Mesendoderm (in vitro differentiated cells): ENCODE measurements around the gene PADI1.

Experiments
- DNase-seq: peaks from one replicate; pipeline ENCODE4 v3.0.0; 2013
- H2AK5ac ChIP-seq: 2 replicates; pipeline ENCODE4 v1.6.1; 2013; ENCODE audit warnings: low read length, inconsistent platforms
- H2BK120ac ChIP-seq: 2 replicates; pipeline ENCODE4 v1.6.1; 2013; ENCODE audit warnings: low read depth, mild to moderate bottlenecking, low read length, moderate library complexity, mixed read lengths
- H2BK15ac ChIP-seq: replicated peaks from 2 replicates; pipeline ENCODE4 v1.6.1; 2013; ENCODE audit warnings: low read depth, mild to moderate bottlenecking, moderate library complexity
- H2BK5ac ChIP-seq: 2 replicates; pipeline ENCODE4 v1.6.1; 2013; ENCODE audit warnings: low read length, inconsistent platforms
- H3K18ac ChIP-seq: 2 replicates; pipeline ENCODE4 v1.6.1; 2013; ENCODE audit warnings: mild to moderate bottlenecking, low read length, mixed read lengths
- H3K23ac ChIP-seq: one replicate; pipeline ENCODE4 v1.6.1; 2013; ENCODE audit warnings: low read length
- H3K27ac ChIP-seq: 2 replicates; pipeline ENCODE4 v1.5.1; 2013; ENCODE audit warnings: low read depth, mild to moderate bottlenecking, inconsistent platforms, low read length, moderate library complexity
- H3K27me3 ChIP-seq: 2 replicates; pipeline ENCODE4 v1.6.1; 2013; ENCODE audit warnings: low read length, control low read depth, mild to moderate bottlenecking, inconsistent platforms; ENCODE audit not compliant: insufficient read depth, poor library complexity
- H3K36me3 ChIP-seq: 2 replicates; pipeline ENCODE4 v1.6.1; 2013; ENCODE audit warnings: low read length, inconsistent platforms; ENCODE audit not compliant: control insufficient read depth, insufficient read depth
- H3K4ac ChIP-seq: one replicate; pipeline ENCODE4 v1.6.1; 2013; ENCODE audit warnings: low read depth, mild to moderate bottlenecking, low read length, moderate library complexity
- H3K4me1 ChIP-seq: 2 replicates; pipeline ENCODE4 v1.6.1; 2013; ENCODE audit warnings: low read depth, low read length, inconsistent platforms; ENCODE audit not compliant: control insufficient read depth
- H3K4me2 ChIP-seq: 2 replicates; pipeline ENCODE4 v1.6.1; 2013; ENCODE audit warnings: low read length
- H3K4me3 ChIP-seq: 2 replicates; pipeline ENCODE4 v1.5.1; 2013; ENCODE audit warnings: mild to moderate bottlenecking, low read length
- H3K56ac ChIP-seq: one replicate; pipeline ENCODE4 v1.6.1; 2013; ENCODE audit warnings: low read length
- H3K79me1 ChIP-seq: 2 replicates; pipeline ENCODE4 v1.6.1; 2013; ENCODE audit warnings: low read length, inconsistent platforms
- H3K79me2 ChIP-seq: 2 replicates; pipeline ENCODE4 v1.6.1; 2013; ENCODE audit warnings: mild to moderate bottlenecking, low read length; ENCODE audit not compliant: control insufficient read depth, insufficient read depth
- H3K9ac ChIP-seq: 2 replicates; pipeline ENCODE4 v1.6.1; 2013; ENCODE audit warnings: low read length, inconsistent platforms
- H4K5ac ChIP-seq: one replicate; pipeline ENCODE4 v1.6.1; 2013; ENCODE audit warnings: low read length
- H4K8ac ChIP-seq: one replicate; pipeline ENCODE4 v1.6.1; 2013; ENCODE audit warnings: low read depth, mild to moderate bottlenecking, control low read depth, low read length, moderate library complexity
- WGBS: extraction: QIAGEN DNeasy Blood & Tissue Kit; methylation state at CpG from one replicate; pipeline ENCODE4 v1.1.7; 2013; ENCODE audit warnings: low lambda C conversion rate, missing lambda C conversion rate; ENCODE audit not compliant: insufficient coverage; ENCODE audit errors: extremely low coverage; 5-methylcytosine and 5-hydroxymethylcytosine counted together

Gene PADI1

GRCh38 chr1:17167041-17167785, 37.7 kb upstream of the PADI1 start:
- H3K4ac ChIP-seq = no peak overlapping the region
- no peaks in the 10 kb centered on the region for H3K36me3 ChIP-seq
- no peak overlapping the region for H2BK120ac ChIP-seq
- H3K79me2 ChIP-seq = no peaks in the 10 kb centered on the region
- no peak overlapping the region for H2AK5ac ChIP-seq
- no peaks in the 10 kb centered on the region for H3K79me1 ChIP-seq
- H4K8ac ChIP-seq = no peak overlapping the region
- peaks cover 3% of the 10 kb centered on the region for H3K4me1 ChIP-seq
- H3K4me2 ChIP-seq = no peak overlapping the region
- H3K27me3 ChIP-seq = no peaks in the 10 kb centered on the region
- no peak overlapping the region for H3K9ac ChIP-seq
- H2BK15ac ChIP-seq = no peak overlapping the region
- H3K23ac ChIP-seq = no peak overlapping the region
- WGBS = no CpG with 5 or more reads among the region's 4 CpGs
- H3K4me3 ChIP-seq = no peak overlapping the region
- no peak overlapping the region for H4K5ac ChIP-seq
- no peak overlapping the region for H2BK5ac ChIP-seq
- H3K56ac ChIP-seq = no peak overlapping the region
- DNase-seq = peak; percentile 82
- H3K27ac ChIP-seq = no peak overlapping the region
- no peak overlapping the region for H3K18ac ChIP-seq

- Histone ChIP-seq H3K4me1 (peaks cover 3% of the 10 kb centered on the region), H4K5ac (no peak overlapping the region), H3K23ac (no peak overlapping the region), H2AK5ac (no peak overlapping the region), H4K8ac (no peak overlapping the region), H3K9ac (no peak overlapping the region), H2BK5ac (no peak overlapping the region), H3K4ac (no peak overlapping the region), H3K56ac (no peak overlapping the region), H3K27me3 (no peaks in the 10 kb centered on the region), H2BK15ac (no peak overlapping the region), H3K79me1 (no peaks in the 10 kb centered on the region), H3K4me2 (no peak overlapping the region), H2BK120ac (no peak overlapping the region), H3K4me3 (no peak overlapping the region), H3K27ac (no peak overlapping the region), H3K18ac (no peak overlapping the region), H3K36me3 (no peaks in the 10 kb centered on the region), H3K79me2 (no peaks in the 10 kb centered on the region)
- no peak for DNase-seq
- WGBS = no CpG with 5 or more reads among the region's 5 CpGs
These were observed 37.2 kb upstream of the PADI1 start for GRCh38 chr1:17167786-17168090.

DNA sequence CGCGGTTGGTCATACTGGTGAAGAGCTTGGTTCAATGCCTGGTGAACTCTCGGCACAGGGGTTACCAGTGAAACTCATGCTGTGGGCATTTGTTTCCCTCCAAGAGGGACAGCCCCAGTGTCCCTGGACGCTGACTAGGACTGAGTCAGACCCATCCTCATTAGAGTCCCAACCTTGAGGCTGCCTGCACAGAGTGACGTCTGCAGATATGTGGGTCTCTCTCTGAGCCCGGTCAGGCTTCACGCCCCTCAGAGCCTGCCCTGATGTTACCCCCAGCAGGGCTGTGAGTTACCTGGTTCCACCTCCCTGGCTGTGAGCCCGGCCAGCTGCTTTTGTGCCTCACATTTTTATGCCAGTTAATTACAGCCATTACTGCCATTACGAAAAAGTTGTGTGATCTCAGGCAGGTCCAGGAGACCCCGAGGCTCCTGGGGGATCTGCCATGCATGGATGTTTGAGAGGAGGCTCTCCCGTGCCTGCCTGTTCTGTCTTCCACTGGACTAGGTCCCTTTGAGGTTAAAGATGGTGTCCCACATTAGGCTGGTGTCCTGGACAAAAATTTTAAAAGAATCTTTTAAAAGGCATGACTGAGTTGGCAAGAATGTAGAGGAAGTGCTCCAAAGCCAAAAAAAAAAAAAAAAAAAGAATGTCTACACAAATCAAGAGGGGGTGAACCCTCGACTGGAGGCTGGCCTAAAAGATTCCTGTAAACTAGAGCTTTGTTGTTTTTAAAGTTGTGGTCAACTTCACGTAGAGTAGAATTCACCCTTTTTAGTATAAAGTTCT, 36.6 kb upstream of the PADI1 start:
- Histone ChIP-seq H2BK5ac (no peak overlapping the region), H4K5ac (no peak overlapping the region), H2BK15ac (no peak overlapping the region), H3K4me3 (no peak overlapping the region), H2BK120ac (no peak overlapping the region), H3K9ac (no peak overlapping the region), H3K27ac (no peak overlapping the region), H2AK5ac (no peak overlapping the region), H3K4ac (no peak overlapping the region), H3K27me3 (no peaks in the 10 kb centered on the region), H3K79me2 (no peaks in the 10 kb centered on the region), H3K36me3 (no peaks in the 10 kb centered on the region), H3K18ac (no peak overlapping the region), H3K4me2 (no peak overlapping the region), H3K56ac (no peak overlapping the region), H3K23ac (no peak overlapping the region), H3K4me1 (peaks cover 3% of the 10 kb centered on the region), H3K79me1 (no peaks in the 10 kb centered on the region), H4K8ac (no peak overlapping the region)
- DNase-seq = no peak
- WGBS = no CpG with 5 or more reads among the region's 13 CpGs

DNA sequence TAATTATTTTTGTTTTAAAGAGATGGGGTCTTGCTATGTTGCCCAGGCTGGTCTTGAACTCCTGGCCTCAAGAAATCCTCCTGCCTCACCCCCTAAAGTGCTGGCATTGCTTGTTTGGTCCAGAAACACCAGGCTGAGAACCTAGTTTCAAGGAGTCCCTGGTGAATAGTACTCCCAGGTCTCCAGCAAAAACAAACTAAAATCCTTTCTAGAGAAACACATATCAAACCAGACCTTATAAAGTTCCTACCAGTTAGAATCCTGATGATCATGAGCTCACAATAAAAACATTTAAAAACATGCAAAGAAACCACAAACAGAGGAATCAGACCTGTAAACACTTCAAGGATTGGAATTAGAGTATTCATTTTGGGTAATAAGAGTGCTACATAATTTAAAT, 34.4 kb upstream of the PADI1 start:
- Histone ChIP-seq H2BK5ac (no peak overlapping the region), H3K27ac (no peak overlapping the region), H2BK120ac (no peak overlapping the region), H3K4me2 (no peak overlapping the region), H4K5ac (no peak overlapping the region), H3K23ac (no peak overlapping the region), H3K79me2 (no peaks in the 10 kb centered on the region), H3K4me3 (no peak overlapping the region), H3K79me1 (no peaks in the 10 kb centered on the region), H2BK15ac (no peak overlapping the region), H3K4ac (no peak overlapping the region), H3K36me3 (no peaks in the 10 kb centered on the region), H3K4me1 (peaks cover 3% of the 10 kb centered on the region), H4K8ac (no peak overlapping the region), H3K9ac (no peak overlapping the region), H3K56ac (no peak overlapping the region), H3K27me3 (no peaks in the 10 kb centered on the region), H3K18ac (no peak overlapping the region), H2AK5ac (no peak overlapping the region)
- no peak for DNase-seq

GRCh38 chr1:17173217-17173616, 31.7 kb upstream of the PADI1 start:
- Histone ChIP-seq H3K27ac (no peak overlapping the region), H3K27me3 (no peaks in the 10 kb centered on the region), H3K23ac (no peak overlapping the region), H3K4ac (no peak overlapping the region), H2BK5ac (no peak overlapping the region), H3K36me3 (no peaks in the 10 kb centered on the region), H3K4me2 (no peak overlapping the region), H3K79me2 (no peaks in the 10 kb centered on the region), H3K9ac (no peak overlapping the region), H3K56ac (no peak overlapping the region), H4K5ac (no peak overlapping the region), H3K4me3 (no peak overlapping the region), H2AK5ac (no peak overlapping the region), H2BK120ac (no peak overlapping the region), H4K8ac (no peak overlapping the region), H3K4me1 (no peaks in the 10 kb centered on the region), H3K79me1 (no peaks in the 10 kb centered on the region), H2BK15ac (no peak overlapping the region), H3K18ac (no peak overlapping the region)
- WGBS = no CpG with 5 or more reads among the region's 3 CpGs
- no peak for DNase-seq
